ENCODE data around the gene HIRA. TPM values are rescaled to one million over a fixed set of nuclear protein-coding genes. Genes with fewer than 3 reads are reported as not detected.
A peak's percentile ranks its signal among the peaks of the same experiment; 100 is the strongest.

HIRA gene
- total and polyA plus RNA-seq, 8 donors: 6.4 to 47.2 (median 12.6) TPM

DNA sequence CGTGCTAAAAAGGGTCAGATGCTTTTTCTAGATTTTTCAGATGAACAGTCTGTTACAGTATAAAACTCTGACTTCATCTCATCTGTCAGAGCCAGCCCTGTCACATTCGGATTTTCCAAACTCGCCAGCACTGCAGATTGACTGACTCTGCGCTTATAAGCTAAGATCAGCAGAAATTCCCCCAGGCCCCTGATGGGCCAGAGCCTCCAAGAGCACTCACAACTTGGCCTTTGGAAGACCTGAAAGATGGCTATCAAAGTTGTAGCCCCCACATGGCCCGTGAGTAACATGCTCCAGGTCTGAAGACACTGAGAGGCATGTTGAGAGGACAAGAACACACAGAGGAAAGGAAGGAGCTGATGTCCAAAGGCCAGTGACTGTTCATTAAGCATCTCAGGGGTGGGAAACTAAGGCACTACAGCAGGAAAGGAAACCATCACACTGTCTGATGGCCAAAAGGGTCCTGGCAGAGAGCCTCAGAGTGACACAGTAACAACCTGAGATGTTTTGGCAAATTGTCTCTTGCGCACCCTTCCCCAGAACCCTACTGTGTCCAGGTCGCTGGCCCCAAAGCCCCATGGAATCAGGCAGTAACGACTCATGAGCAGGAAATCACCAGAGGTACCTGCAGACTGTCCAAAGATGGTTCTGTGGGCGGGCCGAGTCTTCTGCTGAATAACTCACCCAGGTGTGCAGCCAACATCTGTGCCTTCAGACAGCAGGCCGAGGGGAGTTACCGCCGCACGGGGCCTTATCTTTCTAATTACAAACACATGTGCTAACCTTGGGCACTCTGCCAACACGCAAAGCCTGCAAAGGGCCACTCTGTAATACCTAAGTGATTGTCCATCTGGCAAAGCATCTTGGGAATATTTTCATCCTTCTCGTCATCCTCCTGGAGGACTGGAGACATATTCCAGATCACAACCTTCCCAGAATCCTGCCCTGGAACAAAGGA is 23.6 kb downstream of the HIRA start:
- intact Hi-C loops (cut with DNase I; ENCODE audit: low total_unique reads): no loop called here
- TF ChIP-seq POLR2AphosphoS5 (IDR thresholded peaks at IDR 0.05) (no peak), EP300 (IDR thresholded peaks at IDR 0.05) (no peak), POLR2A (IDR thresholded peaks at IDR 0.05) (no peak)
- TF ChIP-seq, protein P1, sequence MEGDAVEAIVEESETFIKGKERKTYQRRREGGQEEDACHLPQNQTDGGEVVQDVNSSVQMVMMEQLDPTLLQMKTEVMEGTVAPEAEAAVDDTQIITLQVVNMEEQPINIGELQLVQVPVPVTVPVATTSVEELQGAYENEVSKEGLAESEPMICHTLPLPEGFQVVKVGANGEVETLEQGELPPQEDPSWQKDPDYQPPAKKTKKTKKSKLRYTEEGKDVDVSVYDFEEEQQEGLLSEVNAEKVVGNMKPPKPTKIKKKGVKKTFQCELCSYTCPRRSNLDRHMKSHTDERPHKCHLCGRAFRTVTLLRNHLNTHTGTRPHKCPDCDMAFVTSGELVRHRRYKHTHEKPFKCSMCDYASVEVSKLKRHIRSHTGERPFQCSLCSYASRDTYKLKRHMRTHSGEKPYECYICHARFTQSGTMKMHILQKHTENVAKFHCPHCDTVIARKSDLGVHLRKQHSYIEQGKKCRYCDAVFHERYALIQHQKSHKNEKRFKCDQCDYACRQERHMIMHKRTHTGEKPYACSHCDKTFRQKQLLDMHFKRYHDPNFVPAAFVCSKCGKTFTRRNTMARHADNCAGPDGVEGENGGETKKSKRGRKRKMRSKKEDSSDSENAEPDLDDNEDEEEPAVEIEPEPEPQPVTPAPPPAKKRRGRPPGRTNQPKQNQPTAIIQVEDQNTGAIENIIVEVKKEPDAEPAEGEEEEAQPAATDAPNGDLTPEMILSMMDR (IDR thresholded peaks at IDR 0.05): no peak
- Histone ChIP-seq H3K4me1 (peaks cover 0 to 22% (median 13%) of the 10 kb centered on the region in 4 donors), H3K9me3 (no peaks in the 10 kb centered on the region), H3K4me3 (no peak overlapping the region), H3K27ac (no peak overlapping the region), H3K36me3 (peaks cover 39 to 72% (median 71%) of the 10 kb centered on the region in 4 donors), H3K27me3 (no peaks in the 10 kb centered on the region)
- 57 to 71% (median 65%) methylated on average over 16 of the region's 16 CpGs for WGBS, 5 donors
- peak; percentile 73 to 83 for DNase-seq

DNA sequence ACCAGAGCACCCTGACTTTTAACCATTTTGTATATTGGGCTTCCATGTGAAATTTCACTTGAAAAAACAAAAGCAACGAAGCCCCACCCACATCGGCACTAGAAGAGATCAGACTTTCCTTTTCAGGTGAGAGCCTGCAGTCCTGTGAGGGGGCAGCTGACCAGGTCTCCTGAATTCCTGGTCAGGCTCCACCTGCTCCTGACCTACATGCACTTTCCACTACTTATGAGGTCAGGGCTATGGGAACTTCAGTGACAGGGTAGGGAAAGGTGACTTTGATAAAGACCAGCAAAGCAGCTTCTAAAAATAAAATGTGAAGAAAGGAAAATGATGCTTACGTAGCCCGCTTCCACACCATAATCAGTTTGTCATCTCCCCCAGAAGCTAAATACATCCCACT is 24.7 kb downstream of the HIRA start:
- DNase-seq: no peak
- no peak overlapping the region for H3K4me3 ChIP-seq
- H3K36me3 ChIP-seq: peaks cover 39 to 74% (median 72%) of the 10 kb centered on the region in 4 donors
- no peaks in the 10 kb centered on the region for H3K27me3 ChIP-seq
- H3K27ac ChIP-seq: no peak overlapping the region
- peaks cover 0 to 17% (median 8%) of the 10 kb centered on the region in 4 donors for H3K4me1 ChIP-seq
- intact Hi-C loops (cut with DNase I; ENCODE audit: low total_unique reads): no loop called here
- H3K9me3 ChIP-seq: no peaks in the 10 kb centered on the region
- 83 to 94% (median 89%) methylated on average over 4 of the region's 4 CpGs for WGBS, 5 donors
- TF ChIP-seq, protein P1 (IDR thresholded peaks at IDR 0.05): no peak
- TF ChIP-seq EP300 (IDR thresholded peaks at IDR 0.05): no peak
- TF ChIP-seq POLR2AphosphoS5 (IDR thresholded peaks at IDR 0.05): no peak
- TF ChIP-seq POLR2A (IDR thresholded peaks at IDR 0.05): no peak

DNA sequence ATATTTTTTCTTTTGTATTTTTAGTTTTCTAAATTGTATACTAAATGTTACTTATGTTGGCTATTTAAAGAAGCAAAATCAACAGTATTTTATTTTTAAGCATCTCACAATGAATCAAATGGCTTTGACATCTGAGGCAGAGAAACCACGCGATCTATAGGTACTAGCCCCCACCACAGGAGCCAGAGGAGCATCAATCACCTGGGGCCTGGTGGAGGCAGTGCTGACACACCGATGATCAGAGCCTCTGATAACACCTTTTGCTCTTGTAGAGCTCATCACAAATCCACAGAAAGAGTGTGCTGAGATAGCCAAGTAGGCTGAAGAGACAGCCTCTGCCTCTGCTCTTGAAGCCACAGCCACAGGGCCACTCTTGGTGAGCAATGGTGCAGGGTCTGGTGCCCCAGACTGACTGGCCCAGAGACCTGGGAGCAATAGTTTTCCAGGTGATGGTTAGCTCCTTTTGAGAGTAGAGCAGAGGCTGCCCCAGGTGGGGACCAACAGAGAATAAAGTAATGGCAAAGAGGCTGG is 25.2 kb downstream of the HIRA start:
- H3K36me3 ChIP-seq: peaks cover 39 to 77% (median 75%) of the 10 kb centered on the region in 4 donors

DNA sequence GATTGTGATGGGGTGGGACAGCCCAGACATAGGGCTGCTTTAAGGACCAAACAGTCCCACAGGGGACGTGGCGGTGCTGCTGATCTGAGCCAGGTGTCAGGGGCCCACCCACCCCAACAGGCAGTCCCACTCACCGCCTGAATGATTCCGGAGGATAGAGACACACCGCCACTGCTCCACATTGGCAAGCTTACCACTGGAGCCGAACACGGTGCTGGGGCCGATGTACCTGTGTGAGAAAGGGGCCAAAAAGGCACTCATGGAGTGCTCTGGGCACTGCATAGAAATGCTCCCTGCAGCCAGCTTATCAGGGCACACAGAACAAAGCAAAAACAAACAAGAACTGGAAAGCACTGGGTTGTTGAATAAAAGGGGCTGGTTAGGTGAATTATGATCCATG is 25.9 kb downstream of the HIRA start:
- 72 to 88% (median 82%) methylated on average over 8 of the region's 8 CpGs for WGBS, 5 donors

More for the DNA sequence above, 25.2 kb downstream of the HIRA start:
- Histone ChIP-seq H3K27ac (no peak overlapping the region), H3K27me3 (no peaks in the 10 kb centered on the region), H3K4me3 (no peak overlapping the region), H3K4me1 (peaks cover 0 to 17% (median 6%) of the 10 kb centered on the region in 4 donors), H3K9me3 (no peaks in the 10 kb centered on the region)
- no peak for TF ChIP-seq POLR2A (IDR thresholded peaks at IDR 0.05)
- TF ChIP-seq, protein P1 (IDR thresholded peaks at IDR 0.05): no peak
- TF ChIP-seq POLR2AphosphoS5 (IDR thresholded peaks at IDR 0.05): no peak
- TF ChIP-seq EP300 (IDR thresholded peaks at IDR 0.05): no peak
- 73 to 88% (median 86%) methylated on average over 3 of the region's 3 CpGs for WGBS, 5 donors
- intact Hi-C loops (cut with DNase I; ENCODE audit: low total_unique reads): no loop called here
- no peak for DNase-seq

More for the DNA sequence above, 25.9 kb downstream of the HIRA start:
- Histone ChIP-seq H3K4me1 (peaks cover 0 to 17% (median 6%) of the 10 kb centered on the region in 4 donors), H3K4me3 (no peak overlapping the region), H3K27ac (no peak overlapping the region), H3K9me3 (no peaks in the 10 kb centered on the region), H3K36me3 (peaks cover 40 to 81% (median 77%) of the 10 kb centered on the region in 4 donors), H3K27me3 (no peaks in the 10 kb centered on the region)
- no peak for TF ChIP-seq POLR2A (IDR thresholded peaks at IDR 0.05)
- no peak for TF ChIP-seq EP300 (IDR thresholded peaks at IDR 0.05)
- TF ChIP-seq, protein P1 (IDR thresholded peaks at IDR 0.05): no peak
- TF ChIP-seq POLR2AphosphoS5 (IDR thresholded peaks at IDR 0.05): no peak
- no peak for DNase-seq
- intact Hi-C loops (cut with DNase I; ENCODE audit: low total_unique reads): no loop called here

Data from stomach (tissue), 9 donors.